GM12878 (cell line): ENCODE results near the gene DNAJC16. TPM values are rescaled to one million over a fixed set of nuclear protein-coding genes. Genes with fewer than 3 reads are reported as not detected.

ENCODE experiments used
- ATAC-seq: fragments of 200-7000 bp; cut with Tn5 transposase; 3 replicates; pipeline ENCODE4 v1.9.1; 2020; ENCODE audit warnings: mild to moderate bottlenecking, moderate library complexity
- BruUV-seq: library from RNA; stranded (reverse); fragments of 400-500 nt; replicated peaks from 2 replicates; lab custom pipeline; 2021; lab: Mats Ljungman, UMichigan
- CTCF ChIA-PET: fragments of 300-600 bp; sonication (Branson Sonifier 250); formaldehyde crosslinking; extraction: SDS; loops from one replicate; lab custom pipeline; 2021; ENCODE audit warnings: inconsistent platforms; lab: Yijun Ruan, JAX
- POLR2A ChIA-PET: fragments of 350-600 bp; formaldehyde crosslinking; extraction: SDS; loops from one replicate; lab custom pipeline; 2021; ENCODE audit warnings: inconsistent platforms; lab: Charles Lee
- RAD21 ChIA-PET: fragments of 300-600 bp; sonication (Branson Sonifier 250); formaldehyde crosslinking; loops from one replicate; lab custom pipeline; 2023; ENCODE audit warnings: antibody characterized with exemption; ENCODE audit not compliant: unreplicated experiment; lab: Charles Lee
- SMC1A ChIA-PET: fragments of 300-600 bp; sonication (Branson Sonifier 250); formaldehyde crosslinking; loops from one replicate; lab custom pipeline; 2023; ENCODE audit not compliant: unreplicated experiment, uncharacterized antibody; lab: Charles Lee
- DNase-seq: peaks from one replicate; pipeline ENCODE4 v3.0.0-alpha.2; 2011; ENCODE audit warnings: low read depth, low spot score
- FAIRE-seq: peaks from 3 replicates; lab custom pipeline; 2011; peaks lifted over from hg19 to GRCh38; lab: Jason Lieb, UNC
- H2AFZ ChIP-seq: 2 replicates; pipeline ENCODE4 v1.6.0; 2011; ENCODE audit warnings: low read depth, low read length, control low read depth; ENCODE audit not compliant: control insufficient read depth
- H3K27ac ChIP-seq: 2 replicates; pipeline ENCODE4 v1.5.1; 2011; ENCODE audit warnings: control low read depth; ENCODE audit not compliant: control insufficient read depth, insufficient read depth
- H3K27me3 ChIP-seq, 2 experiments: replicated peaks in 1 of 2; 2 replicates each; pipeline versions ENCODE4 v1.6.0 to v1.6.1; 2011; ENCODE audit warnings: low read length in 1 of 2; ENCODE audit not compliant: control insufficient read depth in 2 of 2, insufficient read depth in 2 of 2
- H3K36me3 ChIP-seq, 2 experiments: 2 replicates each; pipeline ENCODE4 v1.5.1; 2011; ENCODE audit warnings: low read length in 1 of 2; ENCODE audit not compliant: control insufficient read depth in 2 of 2, insufficient read depth in 2 of 2
- H3K4me1 ChIP-seq: 2 replicates; pipeline ENCODE4 v1.6.1; 2011; ENCODE audit warnings: mild to moderate bottlenecking, low read length, moderate library complexity, mixed read lengths; ENCODE audit not compliant: control insufficient read depth, insufficient read depth
- H3K4me2 ChIP-seq: 2 replicates; pipeline ENCODE4 v1.6.0; 2011; ENCODE audit warnings: control low read depth; ENCODE audit not compliant: control insufficient read depth, insufficient read depth
- H3K4me3 ChIP-seq: fragments of 200-600 bp; sonication (generic); 2 replicates; pipeline ENCODE4 v1.5.1; 2016
- H3K79me2 ChIP-seq: 2 replicates; pipeline ENCODE4 v1.6.0; 2011; ENCODE audit warnings: low read length; ENCODE audit not compliant: control insufficient read depth, insufficient read depth
- H3K9ac ChIP-seq: 2 replicates; pipeline ENCODE4 v1.8.0; 2011; ENCODE audit warnings: low read length, control low read depth, mixed read lengths; ENCODE audit not compliant: control insufficient read depth, insufficient read depth
- H3K9me3 ChIP-seq: replicated peaks from 3 replicates; pipeline ENCODE4 v1.5.1; 2011; ENCODE audit warnings: mild to moderate bottlenecking, low read length; ENCODE audit not compliant: control insufficient read depth, insufficient read depth
- H4K20me1 ChIP-seq: 2 replicates; pipeline ENCODE4 v1.6.0; 2011; ENCODE audit not compliant: control insufficient read depth, insufficient read depth
- ASH2L ChIP-seq: fragments of 300-600, 200-600 bp; sonication (generic); IDR thresholded peaks from 2 replicates; pipeline ENCODE4 v1.6.1; 2017; ENCODE audit warnings: low read depth, mild to moderate bottlenecking, borderline replicate concordance
- ELK1 ChIP-seq: IDR thresholded peaks from 2 replicates; pipeline ENCODE4 v1.6.1; 2012; ENCODE audit warnings: low read depth, low read length, improper control_type of control experiment
- EP300 ChIP-seq, 2 experiments: fragments of 150-350 bp in 1 of 2; IDR thresholded peaks; 2 replicates each; pipeline ENCODE4 v1.6.1; 2011 to 2012; ENCODE audit warnings: low read depth in 2 of 2, low read length in 2 of 2, borderline replicate concordance in 1 of 2, improper control_type of control experiment in 1 of 2, inconsistent platforms in 1 of 2; ENCODE audit not compliant: control insufficient read depth in 1 of 2
- FOXM1 ChIP-seq: IDR thresholded peaks from 2 replicates; pipeline ENCODE4 v1.6.1; 2012; ENCODE audit warnings: low read depth, mild to moderate bottlenecking, inconsistent platforms, low read length, moderate library complexity
- HDAC2 ChIP-seq: fragments of 200-600 bp; sonication (generic); IDR thresholded peaks from 2 replicates; pipeline ENCODE4 v1.6.1; 2017
- NR2C1 ChIP-seq: fragments of 450-650 bp; IDR thresholded peaks from 2 replicates; pipeline ENCODE4 v1.6.1; 2017; ENCODE audit warnings: antibody characterized with exemption, mild to moderate bottlenecking, moderate library complexity
- NRF1 ChIP-seq: conservative IDR thresholded peaks from 2 replicates; pipeline ENCODE4 v1.6.1; 2011; ENCODE audit warnings: mild to moderate bottlenecking, low read depth, low read length, improper control_type of control experiment
- SMAD1 ChIP-seq: fragments of 450-650 bp; IDR thresholded peaks from 2 replicates; pipeline ENCODE4 v1.6.1; 2018; ENCODE audit warnings: mild to moderate bottlenecking, low read depth; ENCODE audit not compliant: partially characterized antibody
- SREBF1 ChIP-seq: IDR thresholded peaks from 2 replicates; pipeline ENCODE4 v1.6.1; 2012; ENCODE audit warnings: mild to moderate bottlenecking, low read length
- ZNF217 ChIP-seq: fragments of 450-650 bp; IDR thresholded peaks from 2 replicates; pipeline ENCODE4 v1.6.1; 2017; ENCODE audit warnings: antibody characterized with exemption, mild to moderate bottlenecking
- ZNF384 ChIP-seq: IDR thresholded peaks from 2 replicates; pipeline ENCODE4 v1.6.1; 2012; ENCODE audit warnings: low read depth, mild to moderate bottlenecking, low read length, improper control_type of control experiment, borderline replicate concordance
- WGBS: methylation state at CpG from one replicate; pipeline ENCODE4 v1.1.6; 2016; ENCODE audit warnings: low lambda C conversion rate; ENCODE audit not compliant: insufficient replicate concordance, insufficient coverage; ENCODE audit errors: missing lambda C conversion rate; 5-methylcytosine and 5-hydroxymethylcytosine counted together
- in situ Hi-C: fragments of 300-500 bp; cut with MboI; formaldehyde crosslinking; loops from 9 replicates; pipeline ENCODE4 v1.14.3; 2018; ENCODE audit warnings: mixed read lengths
- intact Hi-C: fragments of 100-400 bp; cut with micrococcal nuclease; formaldehyde crosslinking; loops from one replicate; pipeline ENCODE4 v1.14.2; 2022; ENCODE audit not compliant: unreplicated experiment
- polyA plus RNA-seq, 11 experiments: library from polyadenylated mRNA; depleted of rRNA in 4 of 11; unstranded in 6 of 11; stranded (reverse) in 5 of 11; fragments of >200 nt; fragmentation: Nextera tagmentation in 4 of 11; fragmentation: Illumina TruSeq in 1 of 11; extraction: Ambion mirVana in 4 of 11; extraction: Trizol in 1 of 11; gene quantifications; 1 replicate in 1 of 11; 2 replicates in 10 of 11; pipeline versions ENCODE4 v1.2.1 to v1.2.3, GENCODE V29; 2011 to 2016; ENCODE audit warnings: inconsistent platforms in 2 of 11, missing spikeins in 2 of 11, low read depth in 1 of 11
- total RNA-seq, 4 experiments: library from RNA; depleted of rRNA in 3 of 4; stranded (reverse); fragments of >200 nt in 3 of 4; fragmentation: Illumina TruSeq in 1 of 4; extraction: Trizol in 1 of 4; gene quantifications; 2 replicates each; pipeline versions ENCODE4 v1.2.1 to v1.2.3, GENCODE V29; 2013 to 2021
- TF ChIP-seq, protein P1 (sequence below): IDR thresholded peaks from 2 replicates; pipeline ENCODE4 v1.6.1; 2012; ENCODE audit warnings: mild to moderate bottlenecking, low read depth, low read length

The DNAJC16 gene
- total and polyA plus RNA-seq, 10 of the 15 experiments (the other 5 are each of a cell fraction or from before 2014, with no cell fraction given), result 2.4 to 12.7 (median 7.8) TPM

- DNase-seq, result peak; percentile 89
- Histone ChIP-seq H2AFZ (peak overlapping the region; percentile 95), H3K79me2 (peaks cover 13% of the 10 kb centered on the region), H3K9me3 (no peaks in the 10 kb centered on the region), H3K36me3 (no peaks in the 10 kb centered on the region; a peak in 1 of 4 replicates), H3K9ac (peak overlapping the region; percentile 53), H3K4me2 (peak overlapping the region; percentile 98), H4K20me1 (no peaks in the 10 kb centered on the region), H3K27ac (peak overlapping the region; percentile 54), H3K4me1 (peaks cover 9% of the 10 kb centered on the region; the same call in 1 of the 2 replicates), H3K4me3 (peak overlapping the region; percentile 70), H3K27me3 (no peaks in the 10 kb centered on the region)
- WGBS, result under 1% methylated on average over 23 of the region's 40 CpGs
- in situ Hi-C loops (no loop called here), intact Hi-C loops (loop anchor here (2.0 to 10.0 kb wide), 3 partner anchors 91 to 449 kb away; partner anchors contain the start of genes DDI2, SPEN and ZBTB17)
- peak; percentile 66 for ATAC-seq
- ChIA-PET CTCF (interaction anchor here (1.4 kb wide), 1 partner anchor 10 kb away, joined by 4 read pairs; no protein-coding TSS in a partner anchor), SMC1A (interaction anchor here (1.3 kb wide), 1 partner anchor 10 kb away, joined by 3 read pairs; no protein-coding TSS in a partner anchor), POLR2A (interaction anchor here (0.6 to 1.8 kb wide), 3 partner anchors 54 to 359 kb away, joined by 3 to 7 read pairs (median 4); no protein-coding TSS in a partner anchor), RAD21 (interaction anchor here (1.0 kb wide), 1 partner anchor 115 kb away, joined by 3 read pairs; no protein-coding TSS in a partner anchor)
- no TSS peak for BruUV-seq
- no peak for FAIRE-seq
- TF ChIP-seq SMAD1 (no peak), NR2C1 (0 out of 2 replicates have a peak, but pooled peaks have one; percentile 15), ASH2L (no peak), FOXM1 (no peak), NRF1 (no peak), EP300 (IDR thresholded peaks at IDR 0.05; ENCODE audit: borderline replicate concordance in 1 of 2, control insufficient read depth in 1 of 2, low read depth in 2 of 2, low read length in 2 of 2) (no peak), ELK1 (no peak), SREBF1 (no peak), ZNF217 (no peak), HDAC2 (no peak), ZNF384 (peak; percentile 26; the same call in 1 of the 2 replicates)
- TF ChIP-seq, protein P1, sequence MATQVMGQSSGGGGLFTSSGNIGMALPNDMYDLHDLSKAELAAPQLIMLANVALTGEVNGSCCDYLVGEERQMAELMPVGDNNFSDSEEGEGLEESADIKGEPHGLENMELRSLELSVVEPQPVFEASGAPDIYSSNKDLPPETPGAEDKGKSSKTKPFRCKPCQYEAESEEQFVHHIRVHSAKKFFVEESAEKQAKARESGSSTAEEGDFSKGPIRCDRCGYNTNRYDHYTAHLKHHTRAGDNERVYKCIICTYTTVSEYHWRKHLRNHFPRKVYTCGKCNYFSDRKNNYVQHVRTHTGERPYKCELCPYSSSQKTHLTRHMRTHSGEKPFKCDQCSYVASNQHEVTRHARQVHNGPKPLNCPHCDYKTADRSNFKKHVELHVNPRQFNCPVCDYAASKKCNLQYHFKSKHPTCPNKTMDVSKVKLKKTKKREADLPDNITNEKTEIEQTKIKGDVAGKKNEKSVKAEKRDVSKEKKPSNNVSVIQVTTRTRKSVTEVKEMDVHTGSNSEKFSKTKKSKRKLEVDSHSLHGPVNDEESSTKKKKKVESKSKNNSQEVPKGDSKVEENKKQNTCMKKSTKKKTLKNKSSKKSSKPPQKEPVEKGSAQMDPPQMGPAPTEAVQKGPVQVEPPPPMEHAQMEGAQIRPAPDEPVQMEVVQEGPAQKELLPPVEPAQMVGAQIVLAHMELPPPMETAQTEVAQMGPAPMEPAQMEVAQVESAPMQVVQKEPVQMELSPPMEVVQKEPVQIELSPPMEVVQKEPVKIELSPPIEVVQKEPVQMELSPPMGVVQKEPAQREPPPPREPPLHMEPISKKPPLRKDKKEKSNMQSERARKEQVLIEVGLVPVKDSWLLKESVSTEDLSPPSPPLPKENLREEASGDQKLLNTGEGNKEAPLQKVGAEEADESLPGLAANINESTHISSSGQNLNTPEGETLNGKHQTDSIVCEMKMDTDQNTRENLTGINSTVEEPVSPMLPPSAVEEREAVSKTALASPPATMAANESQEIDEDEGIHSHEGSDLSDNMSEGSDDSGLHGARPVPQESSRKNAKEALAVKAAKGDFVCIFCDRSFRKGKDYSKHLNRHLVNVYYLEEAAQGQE, result no peak
Measured at GRCh38 chr1:15525050-15526020, 1.3 kb upstream of the DNAJC16 start.
